HG03135 (cell line): Measurements from ENCODE around the gene PHTF2.
"Not testable (repeated sequence)": the region's sequence is repeated elsewhere in the genome, so short reads cannot be mapped to it uniquely, and the experiment has no call there.

Experiments used
- ATAC-seq: cut with Tn5 transposase; IDR thresholded peaks from one replicate; pipeline ENCODE4 v1.9.1; 2021; ENCODE audit warnings: mild to moderate bottlenecking, moderate library complexity; ENCODE audit not compliant: unreplicated experiment

Gene PHTF2

DNA sequence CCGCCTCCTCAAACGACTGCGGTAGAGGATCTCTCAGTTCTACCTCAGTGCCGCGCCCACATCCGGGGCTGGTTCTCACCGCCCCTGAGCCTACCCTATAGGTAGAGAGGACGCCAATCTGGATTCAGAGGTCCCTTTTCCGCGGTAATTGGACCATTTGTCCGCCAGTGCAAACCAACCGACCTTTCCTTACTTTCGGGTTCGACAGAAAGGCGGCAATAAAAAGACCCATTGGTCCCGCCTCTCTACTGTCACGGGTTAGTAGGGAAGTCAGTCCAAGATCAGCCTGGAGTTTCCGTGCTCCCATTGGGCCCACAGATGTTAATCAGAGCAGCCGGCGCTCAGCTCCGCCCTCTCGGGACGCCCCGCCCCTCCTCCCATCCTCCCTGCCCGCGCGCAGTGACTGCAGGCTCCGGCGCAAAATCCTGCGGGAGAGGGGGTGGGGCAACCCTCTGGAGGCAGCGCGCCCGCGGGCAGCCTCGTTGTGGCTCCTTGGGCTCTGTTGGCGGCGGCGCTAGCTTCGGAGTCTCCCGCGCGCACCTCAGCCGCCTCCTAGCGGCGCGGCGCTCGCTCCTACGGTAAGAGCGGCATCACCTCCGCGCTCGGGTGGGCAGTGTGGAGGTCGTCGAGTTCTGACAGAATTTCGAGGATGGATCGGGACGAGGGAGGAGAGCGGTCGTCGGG, at the start of gene PHTF2, which contains the start of gene TMEM60:
PHTF2 (plus strand) TSS at position 380 of the 684 bp plus-strand sequence.
TMEM60 (minus strand) TSS at position 41 of the 684 bp plus-strand sequence. CDS start 4,061 bp downstream, outside the sequence.
- ATAC-seq, result peak; percentile 92

DNA sequence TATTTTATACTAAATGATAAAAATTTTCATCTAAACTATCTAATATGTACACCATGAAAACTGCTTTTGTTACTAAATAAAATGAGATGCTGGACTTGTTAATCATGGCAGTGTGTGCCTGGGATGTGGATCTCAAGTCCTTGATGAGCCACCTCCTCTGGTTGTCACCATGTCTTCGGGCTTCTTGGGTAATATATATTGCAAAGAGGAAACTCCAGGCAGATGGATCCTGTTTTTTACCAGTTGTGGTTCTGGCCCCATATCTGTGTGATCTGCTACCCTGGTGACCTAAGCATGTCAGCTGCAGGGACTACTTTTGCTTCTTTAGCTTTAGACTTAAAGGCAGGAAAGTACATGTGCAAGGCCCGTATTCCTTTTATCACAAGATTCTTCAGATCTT, 46.6 kb upstream of the PHTF2 start:
- no peak for ATAC-seq

DNA sequence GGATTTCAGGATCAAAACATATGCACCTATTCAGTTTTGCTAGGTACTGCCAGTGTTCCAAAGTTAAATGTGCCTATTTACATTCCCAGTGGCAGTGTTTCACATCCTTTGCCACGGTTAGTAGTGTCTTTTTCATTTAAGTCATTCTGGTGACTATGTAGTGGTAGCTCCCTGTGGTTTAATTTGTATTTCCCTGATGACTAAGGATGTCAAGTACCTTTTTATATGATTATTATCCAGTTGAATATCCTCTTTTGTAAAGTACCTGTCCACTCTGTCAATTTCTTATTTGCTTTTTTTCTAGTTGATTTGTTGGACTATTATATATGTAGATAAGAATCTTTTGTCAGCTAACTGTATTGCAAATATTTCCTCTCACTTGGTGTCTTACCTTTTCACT, 45.4 kb upstream of the PHTF2 start:
- no peak for ATAC-seq

DNA sequence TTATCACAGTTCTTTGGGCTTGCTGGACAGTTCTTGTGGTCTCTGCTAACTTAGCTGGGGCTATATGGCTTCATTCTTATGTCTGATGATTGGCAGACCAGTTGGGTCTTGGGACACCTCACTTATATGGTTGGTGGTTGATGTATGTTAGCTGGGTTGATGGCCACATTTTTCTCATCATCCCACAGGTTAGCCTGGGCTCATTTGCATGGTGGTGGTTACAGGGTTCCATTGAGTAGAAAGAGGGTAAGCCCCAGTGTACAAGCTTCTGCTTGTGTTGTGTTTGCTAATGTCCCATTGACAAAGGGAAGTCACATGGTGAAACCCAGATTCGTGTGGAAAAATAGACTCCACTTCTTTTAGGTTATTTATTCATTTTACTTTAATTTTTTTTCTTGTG, 41.0 kb upstream of the PHTF2 start:
- ATAC-seq, result peak; percentile 87

DNA sequence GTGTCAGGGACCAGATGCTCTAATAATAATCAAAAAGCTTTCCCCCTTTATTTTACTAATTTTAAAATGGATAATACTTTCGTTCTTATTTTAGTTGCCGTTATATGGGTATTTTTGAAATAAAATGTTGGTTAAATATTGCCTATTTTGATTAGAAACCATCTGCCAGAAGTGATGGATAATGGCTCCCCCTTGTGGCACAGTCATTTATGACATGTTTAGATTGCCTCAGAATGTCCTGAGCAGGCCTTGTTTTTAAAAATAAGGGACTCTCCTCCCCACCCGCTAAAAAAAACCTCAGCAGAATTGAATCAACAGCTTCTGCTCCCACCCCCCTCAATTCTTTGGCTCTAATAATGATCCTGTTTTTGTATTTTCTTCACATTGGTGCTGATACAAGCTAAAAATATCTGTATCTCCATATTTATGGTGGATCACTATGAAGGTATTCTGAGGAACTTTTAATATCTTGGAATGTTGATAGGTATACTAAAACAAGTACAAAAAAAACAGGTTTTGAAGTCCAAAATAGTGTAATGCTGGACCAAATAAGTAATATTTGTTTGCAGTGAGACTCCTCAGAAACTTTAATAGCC, 39.2 kb upstream of the PHTF2 start:
- ATAC-seq, result no peak

DNA sequence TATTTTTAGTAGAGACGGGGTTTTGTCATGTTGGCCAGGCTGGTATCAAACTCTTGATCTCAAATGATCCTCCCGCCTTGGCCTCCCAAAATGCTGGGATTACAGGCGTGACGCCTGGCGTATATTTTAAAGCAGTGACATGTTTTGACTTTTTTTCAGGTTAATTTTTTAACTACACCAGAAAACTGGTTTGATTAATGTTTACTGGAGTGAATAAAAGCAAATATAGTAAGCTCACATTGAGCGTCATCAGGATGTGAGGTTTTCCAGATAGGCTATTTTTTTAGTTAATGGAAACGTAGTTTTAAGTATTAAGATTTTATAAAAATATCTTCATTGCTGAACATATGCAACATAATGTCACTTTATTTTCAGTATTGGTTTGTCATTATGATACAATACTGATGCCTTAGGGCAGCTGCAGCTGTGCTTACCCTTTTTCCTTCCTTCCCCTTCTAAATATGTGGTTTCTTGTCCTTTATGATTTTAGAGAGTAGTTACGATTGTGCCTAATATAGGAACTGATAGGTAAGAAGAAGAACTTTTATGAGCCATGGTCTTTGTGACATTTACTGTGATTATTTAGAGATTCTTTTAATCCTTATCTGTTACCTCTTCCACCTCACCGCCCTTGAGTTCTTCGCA, 37.6 kb upstream of the PHTF2 start:
- ATAC-seq, result no peak

DNA sequence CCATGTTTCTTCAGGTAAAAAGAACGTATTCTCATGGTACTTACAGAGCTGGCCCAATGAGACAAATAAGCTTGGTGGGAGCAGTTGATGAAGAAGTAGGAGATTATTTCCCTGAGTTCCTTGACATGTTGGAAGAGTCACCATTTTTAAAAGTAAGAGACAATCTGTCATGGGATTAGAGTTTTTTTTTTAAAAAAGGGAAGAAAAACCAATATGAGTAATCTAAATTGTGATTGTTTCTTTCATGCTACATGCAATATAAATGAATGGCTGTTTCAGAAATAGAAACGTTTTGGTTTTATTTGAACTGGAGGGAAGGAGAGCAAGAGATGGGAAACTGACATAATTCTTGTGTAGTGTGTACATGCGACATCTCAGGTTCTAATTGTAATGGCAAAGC, 33.1 kb upstream of the PHTF2 start:
- ATAC-seq, result no peak

DNA sequence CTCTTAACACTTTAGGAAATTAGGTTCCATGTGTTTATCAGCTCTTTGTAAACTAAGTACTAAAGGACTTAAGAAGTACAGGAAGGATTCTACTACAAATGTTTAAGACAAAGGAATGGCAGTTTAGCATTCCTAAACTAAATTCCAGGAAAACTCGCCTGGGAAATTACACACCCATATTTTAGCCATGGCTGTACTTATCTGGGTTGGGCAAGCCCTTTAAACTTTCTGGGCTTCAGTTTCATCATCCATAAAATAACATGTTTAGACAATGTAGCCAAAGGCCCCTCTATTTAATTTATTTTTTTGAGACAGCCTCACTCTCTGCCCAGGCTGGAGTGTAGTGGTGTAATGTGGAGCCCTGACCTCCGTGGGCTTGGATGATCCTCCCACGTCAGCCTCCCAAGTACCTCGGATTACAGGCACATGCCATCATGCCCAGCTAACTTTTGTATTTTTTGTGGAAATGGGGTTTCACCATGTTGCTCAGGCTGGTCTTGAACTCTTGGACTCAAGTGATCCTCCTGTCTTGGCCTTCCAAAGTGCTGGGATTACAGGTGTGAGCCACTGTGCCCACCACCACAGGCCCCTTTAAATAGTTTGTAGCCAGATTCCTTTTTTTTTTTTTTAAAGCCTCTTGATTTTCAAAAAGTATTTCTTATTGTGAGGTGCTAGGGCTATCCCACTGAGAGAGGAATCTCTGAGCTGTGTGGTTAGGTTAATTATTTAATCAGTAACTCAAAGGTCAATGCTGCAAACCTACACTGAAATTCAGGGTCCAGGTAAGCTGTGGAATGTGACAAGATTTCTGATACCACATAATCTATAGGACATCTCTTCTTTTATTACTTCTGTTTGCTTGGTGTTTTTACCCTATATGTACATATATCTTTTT, 32.4 kb upstream of the PHTF2 start:
- no peak for ATAC-seq

DNA sequence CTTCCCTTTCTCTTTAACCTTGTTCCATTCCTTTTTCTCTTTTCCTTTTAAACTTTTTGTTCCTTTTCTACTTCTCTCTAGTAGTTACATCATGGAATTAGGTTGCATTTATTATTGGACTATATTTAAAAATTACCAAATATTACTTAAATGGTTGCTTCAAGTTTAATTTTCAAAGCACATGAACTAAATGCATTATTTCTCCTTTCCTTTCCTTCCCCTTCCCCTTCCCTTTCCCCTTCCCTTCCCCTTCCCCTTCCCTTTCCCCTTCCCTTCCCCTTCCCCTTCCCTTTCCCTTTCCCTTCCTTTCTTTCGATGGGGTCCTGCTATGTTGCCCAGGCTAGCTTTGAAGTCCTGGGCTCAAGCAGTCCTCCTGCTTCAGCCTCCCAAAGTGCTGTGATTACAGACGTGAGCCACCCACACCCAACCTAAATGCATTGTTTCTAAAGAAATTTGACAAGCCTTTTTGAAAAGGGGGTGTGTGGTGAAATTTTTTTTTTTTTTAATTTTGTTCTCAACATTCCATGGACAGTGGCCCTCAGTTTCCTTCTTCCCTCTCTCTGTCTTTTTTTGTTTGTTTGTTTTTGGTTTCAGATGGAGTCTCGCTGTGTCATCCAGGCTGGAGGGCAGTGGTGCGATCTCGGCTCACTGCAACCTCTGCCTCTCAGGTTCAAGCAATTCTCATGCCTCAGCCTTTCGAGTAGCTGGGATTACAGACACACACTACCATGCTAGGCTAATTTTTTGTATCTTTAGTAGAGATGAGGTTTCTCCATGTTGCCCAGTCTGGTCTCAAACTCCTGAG, 31.6 kb upstream of the PHTF2 start:
- ATAC-seq, result no peak

DNA sequence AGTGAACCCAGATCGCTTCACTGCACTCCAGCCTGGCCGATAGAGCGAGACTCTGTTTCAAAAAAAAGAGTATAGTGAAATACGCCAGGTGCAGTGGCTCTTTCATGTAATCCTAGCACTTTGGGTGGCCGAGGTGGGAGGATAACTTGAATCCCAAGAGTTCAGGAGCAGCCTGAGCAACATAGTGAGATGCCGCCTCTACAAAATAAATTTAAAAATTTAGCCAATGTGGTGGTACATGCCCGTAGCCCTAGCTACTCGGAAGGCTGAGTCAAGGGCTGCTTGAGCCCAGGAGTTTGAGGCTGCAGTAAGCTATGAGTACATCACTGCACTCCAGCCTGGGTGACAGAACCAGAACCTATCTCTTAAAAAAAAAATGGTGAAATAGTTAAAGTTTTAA, 28.3 kb upstream of the PHTF2 start:
- ATAC-seq, result no peak

DNA sequence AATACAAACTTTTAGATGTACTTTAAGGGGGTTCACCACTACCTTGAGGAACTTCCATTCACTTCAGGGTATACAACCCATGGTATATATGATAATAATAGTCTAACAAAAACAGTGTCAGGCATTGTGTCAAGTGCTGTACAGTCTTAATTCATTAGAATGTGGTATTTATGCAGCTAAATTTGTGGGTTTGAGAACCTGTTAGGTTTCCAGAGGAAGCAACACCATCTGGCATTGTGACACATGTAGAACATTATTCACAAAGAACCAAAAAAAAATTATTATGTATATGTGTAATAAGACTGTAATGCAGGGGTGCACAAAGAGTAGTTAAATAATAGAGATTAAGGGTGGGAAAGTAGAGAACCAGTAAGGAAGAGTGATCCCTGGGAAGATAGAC, 26.7 kb upstream of the PHTF2 start:
- no peak for ATAC-seq

DNA sequence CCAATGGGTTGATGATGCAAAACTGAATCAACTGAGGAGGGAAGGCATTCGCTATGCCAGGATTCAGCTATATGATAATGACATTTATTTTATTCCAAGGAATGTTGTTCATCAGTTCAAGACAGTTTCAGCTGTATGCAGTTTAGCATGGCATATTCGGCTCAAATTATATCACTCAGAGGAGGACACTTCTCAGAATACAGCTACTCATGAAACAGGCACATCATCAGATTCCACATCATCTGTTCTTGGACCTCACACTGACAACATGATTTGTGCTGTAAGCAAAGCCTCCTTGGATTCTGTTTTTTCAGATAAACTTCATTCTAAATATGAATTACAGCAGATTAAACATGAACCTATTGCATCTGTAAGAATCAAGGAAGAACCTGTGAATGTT, 20.0 kb upstream of the PHTF2 start:
- ATAC-seq, result no peak

DNA sequence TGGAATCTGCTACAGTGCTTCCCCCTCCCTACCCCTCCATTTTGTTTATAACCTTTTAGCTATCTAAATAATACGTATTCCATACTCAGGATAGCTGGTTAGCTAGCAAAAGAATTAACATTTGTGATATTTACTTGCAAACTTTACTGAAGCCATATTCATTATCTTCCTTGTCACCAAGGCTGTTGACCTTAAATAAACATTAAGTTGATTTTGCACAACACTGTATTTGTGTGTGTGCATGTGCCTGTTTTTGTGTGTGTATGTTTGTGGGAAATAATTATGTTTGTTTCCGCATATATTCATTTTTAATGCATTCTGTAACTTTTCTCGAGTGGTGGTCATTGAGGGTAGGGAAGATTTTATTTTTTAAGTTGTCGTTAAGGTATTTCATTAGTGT, 16.2 kb upstream of the PHTF2 start:
- ATAC-seq, result no peak

DNA sequence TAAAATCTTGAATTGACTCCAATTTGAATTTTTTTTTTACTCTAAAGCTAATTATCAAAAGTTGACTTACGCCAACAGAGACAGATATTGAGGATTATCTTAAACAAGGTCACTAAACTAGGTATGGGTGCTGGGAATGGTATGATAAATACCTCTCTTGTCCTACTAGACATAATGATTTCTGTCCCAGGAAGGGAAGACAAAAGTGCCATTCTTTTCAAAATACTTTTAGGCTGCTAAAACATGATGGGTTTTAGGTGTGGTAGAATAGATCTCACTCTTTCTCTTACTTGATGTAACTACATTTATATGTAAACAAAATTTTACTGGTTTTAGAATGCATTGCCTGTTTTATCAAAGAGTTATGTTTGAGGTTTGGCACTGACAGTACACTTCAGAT, 15.5 kb upstream of the PHTF2 start:
- ATAC-seq, result no peak

DNA sequence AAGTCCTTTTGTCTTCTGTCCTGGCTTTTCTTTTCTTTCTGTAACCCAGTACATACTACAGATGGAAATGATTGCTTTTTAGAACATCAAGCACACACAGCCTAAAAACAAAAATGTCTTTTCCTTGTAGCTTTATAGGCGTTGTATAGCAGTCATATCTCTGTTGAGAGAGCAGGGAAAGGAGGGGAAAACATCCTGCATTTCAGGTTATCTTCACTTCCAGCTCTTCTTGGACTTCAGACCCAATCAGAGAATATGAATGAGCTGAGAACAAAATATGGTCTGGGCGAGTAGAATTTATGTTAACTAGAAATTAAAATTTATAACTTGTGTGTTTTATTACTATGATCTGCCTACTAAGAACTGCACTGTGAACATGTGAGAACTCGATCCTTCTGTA, 15.0 kb upstream of the PHTF2 start:
- no peak for ATAC-seq

DNA sequence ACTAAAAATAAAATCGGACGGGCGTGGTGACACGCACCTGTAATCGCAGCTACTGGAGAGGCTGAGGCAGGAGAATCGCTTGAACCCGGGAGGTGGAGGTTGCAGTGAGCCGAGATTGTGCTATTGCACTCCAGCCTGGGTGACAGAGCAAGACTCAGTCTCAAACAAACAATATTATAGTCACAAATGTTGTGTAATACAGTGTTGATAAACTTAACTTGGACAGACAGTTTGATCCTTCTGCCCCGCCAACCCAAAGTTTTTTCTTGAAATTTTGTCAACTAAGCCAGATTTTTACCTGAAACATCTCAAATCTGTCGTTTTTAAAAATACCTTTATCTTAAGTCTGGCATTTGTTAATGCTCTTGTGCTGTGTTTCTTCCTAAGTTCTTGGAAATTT, 14.1 kb upstream of the PHTF2 start:
- ATAC-seq, result not testable (repeated sequence)

DNA sequence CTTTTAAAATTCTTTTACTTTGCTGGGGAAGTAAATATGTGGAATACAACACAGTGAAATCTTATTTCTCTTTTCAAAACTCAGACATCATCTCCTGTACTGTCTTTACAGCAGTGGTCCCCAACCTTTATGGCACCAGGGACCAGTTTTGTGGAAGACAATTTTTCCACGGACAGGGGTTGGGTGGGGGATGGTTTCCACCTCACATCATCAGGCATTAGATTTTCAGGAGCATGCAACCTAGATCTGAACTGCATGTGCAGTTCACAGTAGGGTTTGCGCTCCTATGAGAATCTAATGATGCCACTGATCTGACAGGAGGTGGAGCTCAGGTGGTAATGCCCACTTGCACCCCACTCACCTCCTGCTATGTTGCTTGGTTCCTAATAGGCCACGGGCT, 12.6 kb upstream of the PHTF2 start:
- ATAC-seq, result no peak

DNA sequence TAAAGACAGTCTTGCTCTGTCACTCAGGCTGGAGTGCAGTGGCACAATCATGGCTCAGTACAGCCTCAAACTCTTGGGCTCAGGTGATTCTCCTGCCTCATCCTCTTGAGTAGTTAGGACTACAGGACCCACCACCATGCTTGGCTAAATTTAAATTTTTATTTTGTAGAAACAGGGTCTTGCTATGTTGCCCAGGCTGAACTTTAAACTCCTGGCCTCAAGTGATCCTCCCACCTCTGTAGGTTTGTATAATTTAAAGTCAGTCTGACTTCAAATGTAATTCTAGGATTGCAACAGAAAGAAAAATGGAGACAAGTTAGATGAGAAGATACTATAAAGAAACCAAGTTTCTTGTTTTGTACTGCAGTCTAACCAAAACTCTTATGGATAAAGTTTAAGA, 11.8 kb upstream of the PHTF2 start:
- ATAC-seq, result no peak

DNA sequence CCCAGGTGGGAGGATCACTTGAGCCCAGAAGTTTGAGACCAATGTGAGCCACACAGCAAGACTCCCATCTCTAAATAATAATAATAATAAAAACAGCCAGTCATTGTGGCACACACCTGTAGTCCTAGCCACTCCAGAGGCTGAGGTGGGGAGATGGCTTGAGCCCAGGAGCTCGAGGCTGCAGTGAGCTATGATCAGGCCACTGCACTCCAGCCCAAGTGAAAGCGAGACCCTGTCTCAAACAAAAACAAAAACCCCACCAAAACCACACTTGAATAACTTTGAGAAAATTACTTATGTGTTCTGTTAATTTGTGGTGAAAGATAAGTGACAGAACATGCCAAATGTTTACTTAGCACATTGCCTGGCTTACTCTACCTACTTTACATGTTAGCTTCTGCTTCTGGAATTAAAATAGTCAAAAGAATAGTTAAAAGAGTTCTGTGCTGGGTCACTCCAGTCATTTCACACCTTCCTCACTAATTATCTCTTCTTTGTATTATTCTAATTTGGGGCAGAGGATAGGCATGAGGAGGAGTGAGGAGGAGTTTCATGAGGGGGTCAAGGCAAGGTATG, 10.2 kb upstream of the PHTF2 start:
- ATAC-seq, result no peak

DNA sequence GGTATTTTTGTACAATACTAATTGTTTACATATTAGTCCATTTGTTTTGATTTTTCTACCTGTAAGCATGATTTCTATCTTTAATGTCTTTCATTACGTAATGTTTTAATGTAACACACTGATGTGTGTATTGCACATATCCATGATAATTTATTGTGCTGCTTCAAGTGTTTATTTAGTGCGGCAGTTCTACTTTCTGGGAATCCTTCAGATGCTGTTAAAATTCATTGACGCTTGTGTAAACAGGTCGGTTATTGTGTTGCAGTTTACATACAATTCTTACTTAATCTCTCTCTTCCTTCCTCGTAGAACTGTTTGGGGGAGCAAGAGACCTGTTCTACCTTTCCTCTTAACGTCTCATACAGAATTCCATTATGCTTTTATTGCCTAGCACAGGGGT, 7.2 kb upstream of the PHTF2 start:
- no peak for ATAC-seq
